Mesendoderm (in vitro differentiated cells): ENCODE measurements around the gene OR10K1.
"Not testable (repeated sequence)": the region's sequence is repeated elsewhere in the genome, so short reads cannot be mapped to it uniquely, and the experiment has no call there.

Experiments
- DNase-seq: peaks from one replicate; pipeline ENCODE4 v3.0.0; 2013
- H2AK5ac ChIP-seq: 2 replicates; pipeline ENCODE4 v1.6.1; 2013; ENCODE audit warnings: low read length, inconsistent platforms
- H2BK120ac ChIP-seq: 2 replicates; pipeline ENCODE4 v1.6.1; 2013; ENCODE audit warnings: low read depth, mild to moderate bottlenecking, low read length, moderate library complexity, mixed read lengths
- H2BK15ac ChIP-seq: replicated peaks from 2 replicates; pipeline ENCODE4 v1.6.1; 2013; ENCODE audit warnings: low read depth, mild to moderate bottlenecking, moderate library complexity
- H2BK5ac ChIP-seq: 2 replicates; pipeline ENCODE4 v1.6.1; 2013; ENCODE audit warnings: low read length, inconsistent platforms
- H3K18ac ChIP-seq: 2 replicates; pipeline ENCODE4 v1.6.1; 2013; ENCODE audit warnings: mild to moderate bottlenecking, low read length, mixed read lengths
- H3K23ac ChIP-seq: one replicate; pipeline ENCODE4 v1.6.1; 2013; ENCODE audit warnings: low read length
- H3K27ac ChIP-seq: 2 replicates; pipeline ENCODE4 v1.5.1; 2013; ENCODE audit warnings: low read depth, mild to moderate bottlenecking, inconsistent platforms, low read length, moderate library complexity
- H3K27me3 ChIP-seq: 2 replicates; pipeline ENCODE4 v1.6.1; 2013; ENCODE audit warnings: low read length, control low read depth, mild to moderate bottlenecking, inconsistent platforms; ENCODE audit not compliant: insufficient read depth, poor library complexity
- H3K36me3 ChIP-seq: 2 replicates; pipeline ENCODE4 v1.6.1; 2013; ENCODE audit warnings: low read length, inconsistent platforms; ENCODE audit not compliant: control insufficient read depth, insufficient read depth
- H3K4ac ChIP-seq: one replicate; pipeline ENCODE4 v1.6.1; 2013; ENCODE audit warnings: low read depth, mild to moderate bottlenecking, low read length, moderate library complexity
- H3K4me1 ChIP-seq: 2 replicates; pipeline ENCODE4 v1.6.1; 2013; ENCODE audit warnings: low read depth, low read length, inconsistent platforms; ENCODE audit not compliant: control insufficient read depth
- H3K4me2 ChIP-seq: 2 replicates; pipeline ENCODE4 v1.6.1; 2013; ENCODE audit warnings: low read length
- H3K4me3 ChIP-seq: 2 replicates; pipeline ENCODE4 v1.5.1; 2013; ENCODE audit warnings: mild to moderate bottlenecking, low read length
- H3K56ac ChIP-seq: one replicate; pipeline ENCODE4 v1.6.1; 2013; ENCODE audit warnings: low read length
- H3K79me1 ChIP-seq: 2 replicates; pipeline ENCODE4 v1.6.1; 2013; ENCODE audit warnings: low read length, inconsistent platforms
- H3K79me2 ChIP-seq: 2 replicates; pipeline ENCODE4 v1.6.1; 2013; ENCODE audit warnings: mild to moderate bottlenecking, low read length; ENCODE audit not compliant: control insufficient read depth, insufficient read depth
- H3K9ac ChIP-seq: 2 replicates; pipeline ENCODE4 v1.6.1; 2013; ENCODE audit warnings: low read length, inconsistent platforms
- H4K5ac ChIP-seq: one replicate; pipeline ENCODE4 v1.6.1; 2013; ENCODE audit warnings: low read length
- H4K8ac ChIP-seq: one replicate; pipeline ENCODE4 v1.6.1; 2013; ENCODE audit warnings: low read depth, mild to moderate bottlenecking, control low read depth, low read length, moderate library complexity
- WGBS: extraction: QIAGEN DNeasy Blood & Tissue Kit; methylation state at CpG from one replicate; pipeline ENCODE4 v1.1.7; 2013; ENCODE audit warnings: low lambda C conversion rate, missing lambda C conversion rate; ENCODE audit not compliant: insufficient coverage; ENCODE audit errors: extremely low coverage; 5-methylcytosine and 5-hydroxymethylcytosine counted together

Gene OR10K1

GRCh38 chr1:158430163-158430562, 31.5 kb upstream of the OR10K1 start:
- H2BK5ac ChIP-seq, H3K27me3 ChIP-seq, H3K36me3 ChIP-seq, H3K79me1 ChIP-seq, H3K18ac ChIP-seq, DNase-seq, H3K4me3 ChIP-seq, H4K8ac ChIP-seq, H3K4ac ChIP-seq, H3K56ac ChIP-seq, H3K4me1 ChIP-seq, H3K79me2 ChIP-seq, H2AK5ac ChIP-seq, H2BK120ac ChIP-seq, H3K23ac ChIP-seq, H2BK15ac ChIP-seq, H4K5ac ChIP-seq, H3K4me2 ChIP-seq, H3K9ac ChIP-seq, H3K27ac ChIP-seq: not testable (repeated sequence)
- no CpG with 5 or more reads among the region's 3 CpGs for WGBS

DNA sequence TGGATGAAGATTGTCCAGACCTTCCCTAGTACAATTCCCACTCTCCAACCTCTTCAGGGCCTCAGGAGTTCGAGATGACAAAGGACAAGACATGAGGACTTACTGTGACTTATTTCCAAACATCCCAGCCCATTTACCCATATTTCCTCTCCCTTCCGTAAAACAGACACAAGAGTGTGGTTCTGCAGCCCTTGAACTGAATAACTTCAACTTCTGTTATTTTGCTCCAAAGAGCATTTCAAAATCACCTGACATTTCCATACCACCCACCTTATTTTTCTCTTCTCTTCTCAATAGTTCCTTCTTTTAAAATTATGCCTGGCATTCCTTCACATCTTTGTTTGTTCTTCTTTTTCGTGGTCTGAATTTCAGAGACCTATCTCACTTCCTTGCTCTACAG, 26.9 kb upstream of the OR10K1 start:
- Histone ChIP-seq H3K23ac (no peak overlapping the region), H3K27me3 (no peaks in the 10 kb centered on the region), H2BK5ac (no peak overlapping the region), H3K4me2 (no peak overlapping the region), H3K56ac (no peak overlapping the region), H3K18ac (no peak overlapping the region), H3K79me1 (no peaks in the 10 kb centered on the region), H2AK5ac (no peak overlapping the region), H3K4me3 (no peak overlapping the region), H3K27ac (no peak overlapping the region), H4K5ac (no peak overlapping the region), H3K4ac (no peak overlapping the region), H3K9ac (no peak overlapping the region), H2BK15ac (no peak overlapping the region), H2BK120ac (no peak overlapping the region), H3K4me1 (no peaks in the 10 kb centered on the region), H3K79me2 (no peaks in the 10 kb centered on the region), H3K36me3 (no peaks in the 10 kb centered on the region), H4K8ac (no peak overlapping the region)
- WGBS: no CpG with 5 or more reads among the region's 3 CpGs
- no peak for DNase-seq

- Histone ChIP-seq H3K23ac (no peak overlapping the region), H3K4ac (no peak overlapping the region), H2BK120ac (no peak overlapping the region), H2AK5ac (no peak overlapping the region), H3K56ac (no peak overlapping the region), H4K5ac (no peak overlapping the region), H3K36me3 (no peaks in the 10 kb centered on the region), H3K4me2 (no peak overlapping the region), H3K4me1 (no peaks in the 10 kb centered on the region), H2BK15ac (no peak overlapping the region), H3K18ac (no peak overlapping the region), H3K27me3 (no peaks in the 10 kb centered on the region), H2BK5ac (no peak overlapping the region), H3K4me3 (no peak overlapping the region), H4K8ac (no peak overlapping the region), H3K79me1 (no peaks in the 10 kb centered on the region), H3K9ac (no peak overlapping the region), H3K79me2 (no peaks in the 10 kb centered on the region), H3K27ac (no peak overlapping the region)
- no peak for DNase-seq
- no CpG with 5 or more reads among the region's 4 CpGs for WGBS
Observed at GRCh38 chr1:158445376-158445775, 16.3 kb upstream of the OR10K1 start.

DNA sequence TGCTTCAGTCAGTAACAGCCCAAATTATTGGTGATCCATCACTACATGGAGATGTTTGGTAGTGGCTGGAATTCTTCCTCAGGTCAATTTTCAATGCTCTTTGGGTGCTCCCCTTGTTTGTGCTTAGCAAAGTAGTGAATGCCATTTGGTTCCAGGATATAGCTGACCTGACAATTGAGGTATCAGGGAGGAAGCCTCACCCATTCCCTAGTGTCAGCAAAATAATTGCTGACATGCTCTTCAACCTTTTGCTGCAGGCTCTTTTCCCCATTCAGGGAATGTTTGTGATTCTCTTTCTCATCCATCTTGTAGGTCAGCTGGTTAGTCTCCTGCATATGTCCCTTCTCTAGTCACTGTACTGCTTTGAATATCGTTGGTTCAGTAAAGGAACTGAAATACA, 7.1 kb upstream of the OR10K1 start:
- H3K4me1 ChIP-seq: no peaks in the 10 kb centered on the region
- no peaks in the 10 kb centered on the region for H3K79me2 ChIP-seq
- H3K9ac ChIP-seq: no peak overlapping the region
- H3K79me1 ChIP-seq: no peaks in the 10 kb centered on the region
- no peak overlapping the region for H2AK5ac ChIP-seq
- H4K8ac ChIP-seq: no peak overlapping the region
- H2BK15ac ChIP-seq: no peak overlapping the region
- no peak overlapping the region for H4K5ac ChIP-seq
- no peak overlapping the region for H3K4ac ChIP-seq
- no peak overlapping the region for H3K23ac ChIP-seq
- H3K18ac ChIP-seq: no peak overlapping the region
- H3K27me3 ChIP-seq: no peaks in the 10 kb centered on the region
- H3K36me3 ChIP-seq: no peaks in the 10 kb centered on the region
- no peak overlapping the region for H2BK120ac ChIP-seq
- no peak overlapping the region for H3K27ac ChIP-seq
- H3K4me3 ChIP-seq: no peak overlapping the region
- no peak for DNase-seq
- no peak overlapping the region for H3K56ac ChIP-seq
- no peak overlapping the region for H2BK5ac ChIP-seq
- H3K4me2 ChIP-seq: no peak overlapping the region
- no CpG with 5 or more reads among the region's 1 CpG for WGBS

- Histone ChIP-seq H3K56ac (no peak overlapping the region), H3K79me1 (no peaks in the 10 kb centered on the region), H3K9ac (no peak overlapping the region), H4K5ac (no peak overlapping the region), H2AK5ac (no peak overlapping the region), H4K8ac (no peak overlapping the region), H3K18ac (no peak overlapping the region), H3K4me3 (no peak overlapping the region), H3K4ac (no peak overlapping the region), H3K27ac (no peak overlapping the region), H3K4me2 (no peak overlapping the region), H3K27me3 (no peaks in the 10 kb centered on the region), H2BK5ac (no peak overlapping the region), H3K79me2 (no peaks in the 10 kb centered on the region), H3K23ac (no peak overlapping the region), H3K4me1 (no peaks in the 10 kb centered on the region), H3K36me3 (no peaks in the 10 kb centered on the region), H2BK15ac (no peak overlapping the region), H2BK120ac (no peak overlapping the region)
- DNase-seq: no peak
Observed at GRCh38 chr1:158457246-158457645, 4.4 kb upstream of the OR10K1 start.

- Histone ChIP-seq H3K56ac (no peak overlapping the region), H2AK5ac (no peak overlapping the region), H2BK15ac (no peak overlapping the region), H4K8ac (no peak overlapping the region), H2BK120ac (no peak overlapping the region), H3K27ac (no peak overlapping the region), H3K36me3 (no peaks in the 10 kb centered on the region), H3K18ac (no peak overlapping the region), H3K79me2 (no peaks in the 10 kb centered on the region), H3K4me3 (no peak overlapping the region), H3K9ac (no peak overlapping the region), H3K4me1 (no peaks in the 10 kb centered on the region), H4K5ac (no peak overlapping the region), H3K27me3 (no peaks in the 10 kb centered on the region), H3K4ac (no peak overlapping the region), H3K4me2 (no peak overlapping the region), H2BK5ac (no peak overlapping the region), H3K79me1 (no peaks in the 10 kb centered on the region), H3K23ac (no peak overlapping the region)
- DNase-seq: peak; percentile 5
Observed at GRCh38 chr1:158458263-158458662, 3.4 kb upstream of the OR10K1 start.
